RWPE1 (cell line): ENCODE results near the gene SCRN3.
"Not testable (repeated sequence)": the region's sequence is repeated elsewhere in the genome, so short reads cannot be mapped to it uniquely, and the experiment has no call there.

Experiments used
- CTCF ChIA-PET: fragments of 350-600 bp; sonication (Branson Sonifier 250); formaldehyde crosslinking; extraction: SDS; loops from one replicate; lab custom pipeline; 2021; lab: Yijun Ruan, JAX
- POLR2A ChIA-PET: fragments of 400-600 bp; formaldehyde crosslinking; extraction: SDS; loops from one replicate; lab custom pipeline; 2020; ENCODE audit warnings: antibody characterized with exemption; ENCODE audit not compliant: low non-redundant PET; lab: Yijun Ruan, JAX
- DNase-seq: peaks from one replicate; pipeline ENCODE4 v3.0.0; 2012; ENCODE audit warnings: low spot score
- H3K27ac ChIP-seq: fragments of 450-650 bp; 2 replicates; pipeline ENCODE4 v1.5.1; 2017
- CTCF ChIP-seq: fragments of 450-650 bp; conservative IDR thresholded peaks from 2 replicates; pipeline ENCODE4 v1.5.1; 2017; ENCODE audit warnings: low read depth, mild to moderate bottlenecking

The SCRN3 gene

DNA sequence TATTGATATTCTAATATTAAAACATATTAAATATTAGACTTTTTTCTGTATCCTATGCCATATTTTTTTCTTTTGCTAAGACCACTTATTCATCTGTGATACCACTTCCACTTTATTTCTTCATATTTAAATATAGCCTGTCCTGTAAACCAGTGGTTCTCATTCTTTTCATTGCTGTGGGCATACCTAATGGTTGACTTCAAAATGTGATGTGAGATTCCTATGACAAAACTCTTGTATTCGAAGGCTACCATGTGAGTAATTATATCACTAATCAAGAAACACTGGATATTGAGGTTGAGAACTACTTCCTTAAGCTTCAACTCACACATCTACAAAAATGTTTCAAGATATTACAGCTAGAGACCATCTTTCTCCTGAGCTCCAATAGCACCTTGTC lies 3.6 kb downstream of the SCRN3 start:
- no peak overlapping the region for H3K27ac ChIP-seq
- ChIA-PET POLR2A (no interaction called here), CTCF (no interaction called here)
- no peak for TF ChIP-seq CTCF
- DNase-seq: no peak

DNA sequence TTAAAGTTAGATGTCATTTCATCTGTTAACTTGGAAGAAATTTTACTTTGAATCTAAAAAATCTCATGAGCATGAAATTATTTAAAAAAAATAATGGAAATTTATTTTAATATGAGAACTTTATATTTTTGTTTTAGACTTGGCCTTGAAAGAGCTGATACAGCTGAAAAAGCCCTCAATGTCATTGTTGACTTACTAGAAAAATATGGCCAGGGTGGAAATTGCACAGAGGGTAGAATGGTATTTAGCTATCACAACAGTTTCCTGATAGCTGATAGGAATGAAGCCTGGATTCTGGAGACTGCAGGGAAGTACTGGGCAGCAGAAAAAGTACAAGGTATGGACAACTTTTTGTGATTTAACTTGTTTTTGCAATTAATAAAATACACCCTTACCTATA lies 5.3 kb downstream of the SCRN3 start:
- POLR2A ChIA-PET: no interaction called here
- CTCF ChIA-PET: no interaction called here
- no peak overlapping the region for H3K27ac ChIP-seq
- DNase-seq: no peak
- no peak for TF ChIP-seq CTCF

DNA sequence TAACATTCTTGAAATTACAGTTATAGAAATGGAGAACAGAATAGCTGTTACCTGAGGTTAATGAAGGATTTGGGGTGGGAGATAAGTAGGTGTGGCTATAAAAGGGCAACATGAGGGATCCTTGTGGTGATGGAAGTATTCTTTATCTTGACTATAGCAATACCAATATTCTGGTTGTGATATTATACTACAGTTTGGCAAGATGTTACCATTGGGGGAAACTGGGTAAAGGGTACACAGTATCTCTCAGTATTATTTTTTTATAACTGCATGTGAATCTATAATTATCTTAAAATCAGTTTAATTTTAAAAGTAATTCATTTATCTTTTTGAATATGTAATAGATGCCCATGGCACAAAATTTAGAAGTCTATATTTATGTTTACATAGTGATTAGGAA lies 8.1 kb downstream of the SCRN3 start:
- ChIA-PET POLR2A (no interaction called here), CTCF (no interaction called here)
- DNase-seq: no peak
- no peak overlapping the region for H3K27ac ChIP-seq
- TF ChIP-seq CTCF: no peak

- POLR2A ChIA-PET, CTCF ChIA-PET, DNase-seq: not testable (repeated sequence)
- H3K27ac ChIP-seq: peak overlapping the region; percentile 84
Observed at GRCh38 chr2:174410039-174410438, 14.5 kb downstream of the SCRN3 start.

- ChIA-PET POLR2A (interaction anchor here (0.5 kb wide), 1 partner anchor 12 kb away, joined by 3 read pairs; no protein-coding TSS in a partner anchor), CTCF (no interaction called here)
- no peak for TF ChIP-seq CTCF
- no peak for DNase-seq
- no peak overlapping the region for H3K27ac ChIP-seq
Observed at GRCh38 chr2:174412256-174412655, 16.7 kb downstream of the SCRN3 start.

- CTCF ChIA-PET: no interaction called here
- TF ChIP-seq CTCF: no peak
- H3K27ac ChIP-seq: no peak overlapping the region
- POLR2A ChIA-PET: no interaction called here
- no peak for DNase-seq
Observed at GRCh38 chr2:174428214-174428613, 32.7 kb downstream of the SCRN3 start.

DNA sequence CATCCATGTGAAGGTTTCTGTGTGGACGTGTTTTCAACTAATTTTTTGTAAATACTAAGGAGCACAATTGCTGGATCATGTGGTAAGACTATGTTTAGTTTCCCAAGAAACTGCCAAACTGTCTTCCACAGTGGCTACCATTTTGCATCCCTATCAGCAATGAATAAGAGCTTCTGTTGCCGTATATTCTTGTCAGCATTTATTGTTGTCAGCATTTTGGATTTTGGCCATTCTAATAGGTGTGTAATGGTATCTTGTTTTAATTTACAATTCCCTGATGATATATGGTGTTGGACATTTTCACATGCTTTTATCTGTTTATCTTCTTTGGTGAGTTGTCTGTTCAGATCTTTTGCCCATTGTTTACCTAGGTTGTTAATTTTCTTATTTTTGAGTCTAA lies 34.5 kb downstream of the SCRN3 start:
- POLR2A ChIA-PET: no interaction called here
- TF ChIP-seq CTCF: no peak
- DNase-seq: no peak
- no peak overlapping the region for H3K27ac ChIP-seq
- CTCF ChIA-PET: no interaction called here
